Left ventricle myocardium inferior (tissue), 1 donor: ENCODE measurements around the gene RPS6KA2. TPM values are rescaled to one million over a fixed set of nuclear protein-coding genes. Genes with fewer than 3 reads are reported as not detected.
"Not testable (repeated sequence)": the region's sequence is repeated elsewhere in the genome, so short reads cannot be mapped to it uniquely, and the experiment has no call there.

Source experiments
- DNase-seq: peaks from one replicate; pipeline ENCODE4 v3.0.0-alpha.2; 2020
- H3K27ac ChIP-seq: fragments of 200-600 bp; replicated peaks from 2 replicates; pipeline ENCODE4 v1.8.0; 2021
- H3K27me3 ChIP-seq: fragments of 200-600 bp; 2 replicates; pipeline ENCODE4 v1.8.0; 2021; ENCODE audit warnings: low read depth
- H3K36me3 ChIP-seq: fragments of 200-600 bp; 2 replicates; pipeline ENCODE4 v1.8.0; 2021
- H3K4me1 ChIP-seq: fragments of 200-600 bp; 2 replicates; pipeline ENCODE4 v1.8.0; 2021
- H3K4me3 ChIP-seq: fragments of 200-600 bp; 2 replicates; pipeline ENCODE4 v1.8.0; 2021; ENCODE audit warnings: mild to moderate bottlenecking, moderate library complexity
- H3K9me3 ChIP-seq: fragments of 200-600 bp; replicated peaks from 2 replicates; pipeline ENCODE4 v1.8.0; 2021
- CTCF ChIP-seq: fragments of 200-600 bp; IDR thresholded peaks from 2 replicates; pipeline ENCODE4 v1.8.0; 2021; ENCODE audit warnings: antibody characterized with exemption, mild to moderate bottlenecking, borderline replicate concordance
- intact Hi-C: fragments of 100-400 bp; cut with micrococcal nuclease; formaldehyde crosslinking; loops from one replicate; pipeline ENCODE4 v1.11.0; 2022
- total RNA-seq: library from RNA; stranded (reverse); fragmentation: NEBNext Ultra II Directional; extraction: Animal tissue kit (Norgen Biotek cat#: 25700); gene quantifications from one replicate; pipeline ENCODE4 v1.2.1, GENCODE V29; 2021
- donor health status: DM: no; HTN: yes; CAD: no; lungs with severe emphysema.

Gene RPS6KA2
- total RNA-seq, 1 donor from 2014 or later = 77.2 TPM

- Histone ChIP-seq H3K4me1 (peaks cover 29% of the 10 kb centered on the region), H3K9me3 (no peaks in the 10 kb centered on the region), H3K27me3 (no peaks in the 10 kb centered on the region), H3K4me3 (no peak overlapping the region), H3K27ac (no peak overlapping the region), H3K36me3 (no peaks in the 10 kb centered on the region)
- intact Hi-C loops = loop anchor here (10.0 kb wide), 1 partner anchor 61 kb away; no protein-coding TSS in a partner anchor
- no peak for TF ChIP-seq CTCF
- no peak for DNase-seq
These were observed 240.9 kb downstream of the RPS6KA2 start for GRCh38 chr6:166386111-166386510.

GRCh38 chr6:166383802-166384363, 243.2 kb downstream of the RPS6KA2 start:
- Histone ChIP-seq H3K4me3 (peak overlapping the region; percentile 96), H3K4me1 (peaks cover 52% of the 10 kb centered on the region), H3K27ac (peak overlapping the region; percentile 98)
- peak; percentile 46 for TF ChIP-seq CTCF
- not testable (repeated sequence) for H3K27me3 ChIP-seq, H3K9me3 ChIP-seq, DNase-seq, H3K36me3 ChIP-seq
- intact Hi-C loops = loop anchor here (10.0 kb wide), 1 partner anchor 59 kb away; no protein-coding TSS in a partner anchor

- DNase-seq = peak; percentile 98
- H3K4me3 ChIP-seq = peak within 1 kb of the TSS; percentile 96
- intact Hi-C loops = loop anchor here (10.0 kb wide), 1 partner anchor 58 kb away; no protein-coding TSS in a partner anchor
- no peak for TF ChIP-seq CTCF
- no peaks in the 10 kb centered on the region for H3K36me3 ChIP-seq
- no peaks in the 10 kb centered on the region for H3K27me3 ChIP-seq
- no peaks in the 10 kb centered on the region for H3K9me3 ChIP-seq
- H3K4me1 ChIP-seq = peaks cover 59% of the 10 kb centered on the region
- peak within 1 kb of the TSS; percentile 98 for H3K27ac ChIP-seq
These were observed 243.9 kb downstream of the RPS6KA2 start, which contains the start of gene MPC1 for GRCh38 chr6:166382933-166383801. MPC1 (minus strand) TSS chr6:166382940; CDS start chr6:166382876, 64 bp downstream.

- no peak for DNase-seq
These were observed 244.5 kb downstream of the RPS6KA2 start for GRCh38 chr6:166382500-166382932.

More at GRCh38 chr6:166382500-166382932, 244.5 kb downstream of the RPS6KA2 start:
- Histone ChIP-seq H3K4me1 (peaks cover 65% of the 10 kb centered on the region), H3K36me3 (no peaks in the 10 kb centered on the region), H3K9me3 (no peaks in the 10 kb centered on the region), H3K4me3 (peak overlapping the region; percentile 96), H3K27me3 (no peaks in the 10 kb centered on the region), H3K27ac (peak overlapping the region; percentile 98)
- intact Hi-C loops = loop anchor here (10.0 kb wide), 1 partner anchor 58 kb away; no protein-coding TSS in a partner anchor
- TF ChIP-seq CTCF = no peak
